ENCODE data around the gene PLEKHA6. TPM values are rescaled to one million over a fixed set of nuclear protein-coding genes. Genes with fewer than 3 reads are reported as not detected.

PLEKHA6 gene
- total and polyA plus RNA-seq, 2 experiments from 2014 or later = 2.8 to 6.2 TPM

- Mint-ChIP-seq H3K4me3 (no peak overlapping the region), H3K4me1 (peaks cover 10% of the 10 kb centered on the region; the same call in 2 of the 3 replicates), H3K27me3 (ENCODE audit: insufficient read depth, low read depth, poor library complexity) (peaks cover 25% of the 10 kb centered on the region), H3K36me3 (ENCODE audit: low read depth) (no peaks in the 10 kb centered on the region), H3K9me3 (no peaks in the 10 kb centered on the region), H3K27ac (no peak overlapping the region)
- H3K4me1 ChIP-seq (ENCODE audit: insufficient read depth) = 0 out of 2 replicates have a peak, but pooled peaks cover 10% of the 10 kb centered on the region
- TF ChIP-seq, protein P1, sequence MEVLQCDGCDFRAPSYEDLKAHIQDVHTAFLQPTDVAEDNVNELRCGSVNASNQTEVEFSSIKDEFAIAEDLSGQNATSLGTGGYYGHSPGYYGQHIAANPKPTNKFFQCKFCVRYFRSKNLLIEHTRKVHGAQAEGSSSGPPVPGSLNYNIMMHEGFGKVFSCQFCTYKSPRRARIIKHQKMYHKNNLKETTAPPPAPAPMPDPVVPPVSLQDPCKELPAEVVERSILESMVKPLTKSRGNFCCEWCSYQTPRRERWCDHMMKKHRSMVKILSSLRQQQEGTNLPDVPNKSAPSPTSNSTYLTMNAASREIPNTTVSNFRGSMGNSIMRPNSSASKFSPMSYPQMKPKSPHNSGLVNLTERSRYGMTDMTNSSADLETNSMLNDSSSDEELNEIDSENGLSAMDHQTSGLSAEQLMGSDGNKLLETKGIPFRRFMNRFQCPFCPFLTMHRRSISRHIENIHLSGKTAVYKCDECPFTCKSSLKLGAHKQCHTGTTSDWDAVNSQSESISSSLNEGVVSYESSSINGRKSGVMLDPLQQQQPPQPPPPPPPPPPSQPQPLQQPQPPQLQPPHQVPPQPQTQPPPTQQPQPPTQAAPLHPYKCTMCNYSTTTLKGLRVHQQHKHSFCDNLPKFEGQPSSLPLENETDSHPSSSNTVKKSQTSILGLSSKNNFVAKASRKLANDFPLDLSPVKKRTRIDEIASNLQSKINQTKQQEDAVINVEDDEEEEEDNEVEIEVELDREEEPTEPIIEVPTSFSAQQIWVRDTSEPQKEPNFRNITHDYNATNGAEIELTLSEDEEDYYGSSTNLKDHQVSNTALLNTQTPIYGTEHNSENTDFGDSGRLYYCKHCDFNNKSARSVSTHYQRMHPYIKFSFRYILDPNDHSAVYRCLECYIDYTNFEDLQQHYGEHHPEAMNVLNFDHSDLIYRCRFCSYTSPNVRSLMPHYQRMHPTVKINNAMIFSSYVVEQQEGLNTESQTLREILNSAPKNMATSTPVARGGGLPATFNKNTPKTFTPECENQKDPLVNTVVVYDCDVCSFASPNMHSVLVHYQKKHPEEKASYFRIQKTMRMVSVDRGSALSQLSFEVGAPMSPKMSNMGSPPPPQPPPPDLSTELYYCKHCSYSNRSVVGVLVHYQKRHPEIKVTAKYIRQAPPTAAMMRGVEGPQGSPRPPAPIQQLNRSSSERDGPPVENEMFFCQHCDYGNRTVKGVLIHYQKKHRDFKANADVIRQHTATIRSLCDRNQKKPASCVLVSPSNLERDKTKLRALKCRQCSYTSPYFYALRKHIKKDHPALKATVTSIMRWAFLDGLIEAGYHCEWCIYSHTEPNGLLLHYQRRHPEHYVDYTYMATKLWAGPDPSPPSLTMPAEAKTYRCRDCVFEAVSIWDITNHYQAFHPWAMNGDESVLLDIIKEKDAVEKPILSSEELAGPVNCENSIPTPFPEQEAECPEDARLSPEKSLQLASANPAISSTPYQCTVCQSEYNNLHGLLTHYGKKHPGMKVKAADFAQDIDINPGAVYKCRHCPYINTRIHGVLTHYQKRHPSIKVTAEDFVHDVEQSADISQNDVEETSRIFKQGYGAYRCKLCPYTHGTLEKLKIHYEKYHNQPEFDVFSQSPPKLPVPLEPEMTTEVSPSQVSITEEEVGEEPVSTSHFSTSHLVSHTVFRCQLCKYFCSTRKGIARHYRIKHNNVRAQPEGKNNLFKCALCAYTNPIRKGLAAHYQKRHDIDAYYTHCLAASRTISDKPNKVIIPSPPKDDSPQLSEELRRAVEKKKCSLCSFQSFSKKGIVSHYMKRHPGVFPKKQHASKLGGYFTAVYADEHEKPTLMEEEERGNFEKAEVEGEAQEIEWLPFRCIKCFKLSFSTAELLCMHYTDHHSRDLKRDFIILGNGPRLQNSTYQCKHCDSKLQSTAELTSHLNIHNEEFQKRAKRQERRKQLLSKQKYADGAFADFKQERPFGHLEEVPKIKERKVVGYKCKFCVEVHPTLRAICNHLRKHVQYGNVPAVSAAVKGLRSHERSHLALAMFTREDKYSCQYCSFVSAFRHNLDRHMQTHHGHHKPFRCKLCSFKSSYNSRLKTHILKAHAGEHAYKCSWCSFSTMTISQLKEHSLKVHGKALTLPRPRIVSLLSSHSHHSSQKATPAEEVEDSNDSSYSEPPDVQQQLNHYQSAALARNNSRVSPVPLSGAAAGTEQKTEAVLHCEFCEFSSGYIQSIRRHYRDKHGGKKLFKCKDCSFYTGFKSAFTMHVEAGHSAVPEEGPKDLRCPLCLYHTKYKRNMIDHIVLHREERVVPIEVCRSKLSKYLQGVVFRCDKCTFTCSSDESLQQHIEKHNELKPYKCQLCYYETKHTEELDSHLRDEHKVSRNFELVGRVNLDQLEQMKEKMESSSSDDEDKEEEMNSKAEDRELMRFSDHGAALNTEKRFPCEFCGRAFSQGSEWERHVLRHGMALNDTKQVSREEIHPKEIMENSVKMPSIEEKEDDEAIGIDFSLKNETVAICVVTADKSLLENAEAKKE (CRISPR knock-in tag; IDR thresholded peaks at IDR 0.05) = no peak
- TF ChIP-seq CREB1 (CRISPR knock-in tag; IDR thresholded peaks at IDR 0.05; ENCODE audit: low read depth) = no peak
- TF ChIP-seq, protein P2, sequence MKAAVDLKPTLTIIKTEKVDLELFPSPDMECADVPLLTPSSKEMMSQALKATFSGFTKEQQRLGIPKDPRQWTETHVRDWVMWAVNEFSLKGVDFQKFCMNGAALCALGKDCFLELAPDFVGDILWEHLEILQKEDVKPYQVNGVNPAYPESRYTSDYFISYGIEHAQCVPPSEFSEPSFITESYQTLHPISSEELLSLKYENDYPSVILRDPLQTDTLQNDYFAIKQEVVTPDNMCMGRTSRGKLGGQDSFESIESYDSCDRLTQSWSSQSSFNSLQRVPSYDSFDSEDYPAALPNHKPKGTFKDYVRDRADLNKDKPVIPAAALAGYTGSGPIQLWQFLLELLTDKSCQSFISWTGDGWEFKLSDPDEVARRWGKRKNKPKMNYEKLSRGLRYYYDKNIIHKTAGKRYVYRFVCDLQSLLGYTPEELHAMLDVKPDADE (IDR thresholded peaks at IDR 0.05) = no peak
- no peak for TF ChIP-seq EZH2 (IDR thresholded peaks at IDR 0.05; ENCODE audit: low read depth, unreplicated experiment)
- TF ChIP-seq NANOG (IDR thresholded peaks at IDR 0.05; ENCODE audit: borderline replicate concordance) = no peak
- TF ChIP-seq STAT1 (IDR thresholded peaks at IDR 0.05; ENCODE audit: unreplicated experiment) = no peak
- H2AFZ ChIP-seq = no peak overlapping the region
- no peaks in the 10 kb centered on the region; the same call in 1 of the 2 replicates for H3K36me3 ChIP-seq (ENCODE audit: insufficient read depth)
- H3K27ac ChIP-seq (ENCODE audit: low read depth) = no peak overlapping the region
- peaks cover 43% of the 10 kb centered on the region for H3K27me3 ChIP-seq (ENCODE audit: insufficient read depth)
- H3K79me2 ChIP-seq (replicated peaks; ENCODE audit: insufficient read depth) = no peaks in the 10 kb centered on the region
- no peak overlapping the region for H3K4me2 ChIP-seq
- DNase-seq (ENCODE audit: low spot score) (no peak), ATAC-seq (no peak)
- no peaks in the 10 kb centered on the region for H3K9me2 ChIP-seq (ENCODE audit: insufficient read depth)
- 0 out of 2 replicates have a peak, but pooled peaks cover 4% of the 10 kb centered on the region for H3F3A ChIP-seq (replicated peaks; ENCODE audit: low read depth)
- H3K4me3 ChIP-seq = no peak overlapping the region
- H4K20me1 ChIP-seq (replicated peaks; ENCODE audit: insufficient read depth) = no peaks in the 10 kb centered on the region
Measured at GRCh38 chr1:204373911-204374310, 14.2 kb upstream of the PLEKHA6 start.

Measured in GM23338 (cell line).